Smooth muscle cell (in vitro differentiated cells): ENCODE results near the gene DIPK1C. TPM values are rescaled to one million over a fixed set of nuclear protein-coding genes. Genes with fewer than 3 reads are reported as not detected.

ENCODE experiments used
- DNase-seq: peaks from one replicate; lab custom pipeline; 2025; ENCODE audit not compliant: unreplicated experiment; lab: John Stamatoyannopoulos, UW
- H2AFZ ChIP-seq: fragments of 200-600 bp; sonication (generic); 2 replicates; pipeline ENCODE4 v1.6.0; 2016; ENCODE audit warnings: antibody characterized with exemption, low read depth, mild to moderate bottlenecking
- H3F3A ChIP-seq: fragments of 200-600 bp; sonication (generic); 2 replicates; pipeline ENCODE4 v1.6.0; 2017; ENCODE audit warnings: antibody characterized with exemption, low read depth
- H3K27ac ChIP-seq: fragments of 200-600 bp; sonication (generic); 2 replicates; pipeline ENCODE4 v1.5.1; 2016; ENCODE audit warnings: low read depth, mild to moderate bottlenecking
- H3K27me3 ChIP-seq: fragments of 200-600 bp; sonication (generic); 2 replicates; pipeline ENCODE4 v1.6.1; 2016; ENCODE audit warnings: low read depth, mild to moderate bottlenecking
- H3K36me3 ChIP-seq: fragments of 200-600 bp; sonication (generic); 2 replicates; pipeline ENCODE4 v1.5.1; 2016; ENCODE audit warnings: low read depth
- H3K4me1 ChIP-seq: fragments of 200-600 bp; sonication (generic); 2 replicates; pipeline ENCODE4 v1.5.1; 2016; ENCODE audit warnings: low read depth
- H3K4me2 ChIP-seq: fragments of 200-600 bp; sonication (generic); 2 replicates; pipeline ENCODE4 v1.6.0; 2016; ENCODE audit warnings: mild to moderate bottlenecking
- H3K4me3 ChIP-seq: fragments of 200-600 bp; sonication (generic); 2 replicates; pipeline ENCODE4 v1.5.1; 2016; ENCODE audit warnings: mild to moderate bottlenecking
- H3K79me2 ChIP-seq: fragments of 200-600 bp; sonication (generic); 2 replicates; pipeline ENCODE4 v1.6.0; 2016; ENCODE audit warnings: low read depth, mild to moderate bottlenecking
- H3K9ac ChIP-seq: fragments of 200-600 bp; sonication (generic); 2 replicates; pipeline ENCODE4 v1.6.0; 2016; ENCODE audit warnings: low read depth
- H3K9me3 ChIP-seq: fragments of 200-600 bp; sonication (generic); replicated peaks from 2 replicates; pipeline ENCODE4 v1.5.1; 2016; ENCODE audit warnings: low read depth
- H4K20me1 ChIP-seq: fragments of 200-600 bp; sonication (generic); 2 replicates; pipeline ENCODE4 v1.6.0; 2016; ENCODE audit warnings: low read depth
- WGBS: methylation state at CpG from one replicate; pipeline ENCODE4 v1.1.7; 2016; ENCODE audit warnings: low lambda C conversion rate; 5-methylcytosine and 5-hydroxymethylcytosine counted together
- polyA plus RNA-seq: library from polyadenylated mRNA; unstranded; fragments of >200 nt; fragmentation: Nextera tagmentation; extraction: Ambion mirVana; gene quantifications from 2 replicates; pipeline ENCODE4 v1.2.1, GENCODE V29; 2016
- total RNA-seq: library from RNA; depleted of rRNA; stranded (reverse); fragments of >200 nt; gene quantifications from 2 replicates; pipeline ENCODE4 v1.2.3, GENCODE V29; 2014
- TF ChIP-seq, protein P1 (sequence below): fragments of 200-600 bp; sonication (generic); IDR thresholded peaks from 2 replicates; pipeline ENCODE4 v1.5.1; 2017; ENCODE audit warnings: borderline replicate concordance, mild to moderate bottlenecking, antibody characterized with exemption; ENCODE audit not compliant: insufficient read depth, poor library complexity, severe bottlenecking

DIPK1C gene
- total and polyA plus RNA-seq, 2 experiments from 2014 or later: not detected

DNA sequence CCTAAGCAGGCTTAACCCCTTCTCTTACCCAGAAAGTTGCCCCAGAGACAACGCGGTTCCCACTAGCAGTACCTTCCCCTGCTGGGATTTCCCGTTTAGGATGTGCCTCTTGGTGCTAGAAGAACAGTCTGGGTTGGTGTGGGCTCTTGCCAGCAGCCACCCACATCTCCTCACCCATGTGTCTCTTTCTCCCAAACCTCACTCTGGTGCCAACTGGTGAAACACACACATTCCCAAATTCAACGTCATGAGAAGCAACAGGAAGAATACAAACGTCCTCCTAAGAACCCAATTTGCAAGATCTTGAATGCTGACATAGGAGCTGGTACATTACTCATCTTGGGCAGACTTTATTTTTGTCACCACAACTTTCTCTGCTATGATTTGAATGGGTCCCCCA is 36.2 kb downstream of the DIPK1C start:
- Histone ChIP-seq H3K79me2 (no peaks in the 10 kb centered on the region), H3K36me3 (no peaks in the 10 kb centered on the region), H3K4me2 (no peak overlapping the region), H4K20me1 (no peaks in the 10 kb centered on the region), H3K4me3 (no peak overlapping the region), H3F3A (no peaks in the 10 kb centered on the region), H2AFZ (no peak overlapping the region), H3K9ac (no peak overlapping the region), H3K9me3 (no peaks in the 10 kb centered on the region), H3K27ac (no peak overlapping the region), H3K27me3 (peaks cover 6% of the 10 kb centered on the region), H3K4me1 (no peaks in the 10 kb centered on the region)
- TF ChIP-seq, protein P1, sequence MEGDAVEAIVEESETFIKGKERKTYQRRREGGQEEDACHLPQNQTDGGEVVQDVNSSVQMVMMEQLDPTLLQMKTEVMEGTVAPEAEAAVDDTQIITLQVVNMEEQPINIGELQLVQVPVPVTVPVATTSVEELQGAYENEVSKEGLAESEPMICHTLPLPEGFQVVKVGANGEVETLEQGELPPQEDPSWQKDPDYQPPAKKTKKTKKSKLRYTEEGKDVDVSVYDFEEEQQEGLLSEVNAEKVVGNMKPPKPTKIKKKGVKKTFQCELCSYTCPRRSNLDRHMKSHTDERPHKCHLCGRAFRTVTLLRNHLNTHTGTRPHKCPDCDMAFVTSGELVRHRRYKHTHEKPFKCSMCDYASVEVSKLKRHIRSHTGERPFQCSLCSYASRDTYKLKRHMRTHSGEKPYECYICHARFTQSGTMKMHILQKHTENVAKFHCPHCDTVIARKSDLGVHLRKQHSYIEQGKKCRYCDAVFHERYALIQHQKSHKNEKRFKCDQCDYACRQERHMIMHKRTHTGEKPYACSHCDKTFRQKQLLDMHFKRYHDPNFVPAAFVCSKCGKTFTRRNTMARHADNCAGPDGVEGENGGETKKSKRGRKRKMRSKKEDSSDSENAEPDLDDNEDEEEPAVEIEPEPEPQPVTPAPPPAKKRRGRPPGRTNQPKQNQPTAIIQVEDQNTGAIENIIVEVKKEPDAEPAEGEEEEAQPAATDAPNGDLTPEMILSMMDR: no peak
- DNase-seq: no peak
- WGBS: 95% methylated on average over 5 of the region's 5 CpGs

- TF ChIP-seq, protein P1: no peak
- H3K36me3 ChIP-seq: no peaks in the 10 kb centered on the region
- no peaks in the 10 kb centered on the region for H3K9me3 ChIP-seq
- no peak overlapping the region for H3K9ac ChIP-seq
- no peaks in the 10 kb centered on the region for H4K20me1 ChIP-seq
- H3F3A ChIP-seq: no peaks in the 10 kb centered on the region
- no peak overlapping the region for H3K4me2 ChIP-seq
- H2AFZ ChIP-seq: no peak overlapping the region
- H3K27ac ChIP-seq: no peak overlapping the region
- no peaks in the 10 kb centered on the region for H3K79me2 ChIP-seq
- 93% methylated on average over 2 of the region's 2 CpGs for WGBS
- H3K4me3 ChIP-seq: no peak overlapping the region
- peaks cover 6% of the 10 kb centered on the region for H3K27me3 ChIP-seq
- no peaks in the 10 kb centered on the region for H3K4me1 ChIP-seq
- no peak for DNase-seq
These were observed 36.6 kb downstream of the DIPK1C start for GRCh38 chr18:74420481-74420880.

GRCh38 chr18:74419761-74420160 is 37.3 kb downstream of the DIPK1C start:
- H3K4me2 ChIP-seq: no peak overlapping the region
- WGBS: 78% methylated on average over 4 of the region's 4 CpGs

DNA sequence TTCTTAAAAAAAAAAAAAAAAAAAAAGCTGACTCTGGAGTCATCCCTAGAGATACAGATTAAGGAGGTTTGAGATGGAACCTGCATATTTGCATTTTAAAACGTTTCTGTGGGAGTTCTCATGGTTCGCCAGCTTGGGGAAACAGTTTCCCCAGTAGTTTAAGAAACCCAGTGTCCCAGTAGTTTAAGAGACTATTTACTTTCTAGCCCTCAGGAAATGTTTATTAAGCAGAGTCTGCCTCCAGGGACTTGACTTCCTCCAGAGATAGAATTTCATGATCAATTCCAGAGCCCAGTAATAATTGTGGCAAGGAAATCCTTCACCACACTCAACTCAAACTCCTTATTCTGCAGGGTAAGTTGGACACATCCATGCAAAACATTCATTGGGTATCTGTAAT is 39.1 kb downstream of the DIPK1C start:
- H3K9ac ChIP-seq: no peak overlapping the region
- peaks cover 6% of the 10 kb centered on the region for H3K27me3 ChIP-seq
- H3K79me2 ChIP-seq: no peaks in the 10 kb centered on the region
- no peaks in the 10 kb centered on the region for H3K4me1 ChIP-seq
- WGBS: 57% methylated on average over 2 of the region's 2 CpGs
- H4K20me1 ChIP-seq: no peaks in the 10 kb centered on the region
- H3K36me3 ChIP-seq: no peaks in the 10 kb centered on the region
- no peak overlapping the region for H3K4me3 ChIP-seq
- no peak overlapping the region for H3K4me2 ChIP-seq
- no peaks in the 10 kb centered on the region for H3K9me3 ChIP-seq
- no peaks in the 10 kb centered on the region for H3F3A ChIP-seq
- TF ChIP-seq, protein P1: no peak
- DNase-seq: no peak
- no peak overlapping the region for H2AFZ ChIP-seq
- H3K27ac ChIP-seq: no peak overlapping the region

More at GRCh38 chr18:74419761-74420160, 37.3 kb downstream of the DIPK1C start:
- no peak for DNase-seq
- Histone ChIP-seq H2AFZ (no peak overlapping the region), H3K4me3 (no peak overlapping the region), H3K27ac (no peak overlapping the region), H3K4me1 (no peaks in the 10 kb centered on the region), H3K9me3 (no peaks in the 10 kb centered on the region), H3K27me3 (peaks cover 6% of the 10 kb centered on the region), H4K20me1 (no peaks in the 10 kb centered on the region), H3F3A (no peaks in the 10 kb centered on the region), H3K36me3 (no peaks in the 10 kb centered on the region), H3K9ac (no peak overlapping the region), H3K79me2 (no peaks in the 10 kb centered on the region)
- TF ChIP-seq, protein P1: no peak
